Gastrocnemius medialis (tissue), 4 donors: Measurements from ENCODE around the gene FRMPD3. TPM values are rescaled to one million over a fixed set of nuclear protein-coding genes. Genes with fewer than 3 reads are reported as not detected.
"Not testable (repeated sequence)": the region's sequence is repeated elsewhere in the genome, so short reads cannot be mapped to it uniquely, and the experiment has no call there.

ENCODE experiments used
- ATAC-seq, 2 donors: fragments of 150-250 bp; one replicate each; pipeline ENCODE4 v1.9.1; 2016
- DNase-seq, 2 donors: peaks; one replicate each; pipeline ENCODE4 v3.0.0-alpha.2; 2019
- H3K27ac ChIP-seq, 4 donors: fragments of 200-600 bp; sonication (generic); 1 replicate in 1 of 4; 2 replicates in 3 of 4; pipeline ENCODE4 v1.5.1; 2016 to 2018; ENCODE audit warnings: mild to moderate bottlenecking in 2 of 4, moderate library complexity in 1 of 4
- H3K27me3 ChIP-seq, 3 donors: fragments of 200-600 bp; sonication (generic) in 2 of 3; 1 replicate in 1 of 3; 2 replicates in 2 of 3; pipeline versions ENCODE4 v1.5.1 to v1.6.0; 2016 to 2019; ENCODE audit warnings: mild to moderate bottlenecking in 1 of 3, moderate library complexity in 1 of 3
- H3K36me3 ChIP-seq, 2 donors: fragments of 200-600 bp; sonication (generic) in 1 of 2; one replicate each; pipeline ENCODE4 v1.5.1; 2017 to 2018
- H3K4me1 ChIP-seq, 2 donors: fragments of 200-600 bp; sonication (generic) in 1 of 2; one replicate each; pipeline ENCODE4 v1.5.1; 2016 to 2017; ENCODE audit warnings: mild to moderate bottlenecking in 2 of 2
- H3K4me3 ChIP-seq, 4 donors: fragments of 200-600 bp; sonication (generic) in 3 of 4; 1 replicate in 1 of 4; 2 replicates in 3 of 4; pipeline ENCODE4 v1.5.1; 2016 to 2019; ENCODE audit warnings: mild to moderate bottlenecking in 2 of 4
- H3K9me3 ChIP-seq, 3 donors: fragments of 200-600 bp; sonication (generic) in 2 of 3; 1 replicate in 1 of 3; 2 replicates in 2 of 3; pipeline ENCODE4 v1.5.1; 2016 to 2019
- CTCF ChIP-seq, 5 experiments: fragments of 450-650 bp in 3 of 5; fragments of 200-600 bp in 2 of 5; sonication (generic) in 2 of 5; IDR thresholded peaks in 4 of 5; conservative IDR thresholded peaks in 1 of 5; 1 replicate in 4 of 5; 2 replicates in 1 of 5; pipeline ENCODE4 v1.5.1; 2016 to 2019; ENCODE audit warnings: antibody characterized with exemption in 5 of 5, mild to moderate bottlenecking in 3 of 5, moderate library complexity in 3 of 5
- POLR2A ChIP-seq, 2 donors: fragments of 450-650 bp; IDR thresholded peaks; one replicate each; pipeline ENCODE4 v1.6.1; 2017; ENCODE audit warnings: antibody characterized with exemption in 2 of 2, mild to moderate bottlenecking in 2 of 2, moderate library complexity in 2 of 2
- in situ Hi-C, 4 donors: fragments of 200-750 bp; cut with MboI; loops; one replicate each; pipeline versions ENCODE4 v1.15.0 to v1.8.0; 2017; ENCODE audit warnings: low sequenced_read_pairs in 4 of 4
- intact Hi-C: fragments of 100-400 bp; cut with DNase I; formaldehyde crosslinking; loops from one replicate; pipeline ENCODE4 v1.15.1; 2023; ENCODE audit warnings: low total_unique reads
- total RNA-seq, 4 donors: library from RNA; depleted of rRNA; stranded (reverse); fragments of >200 nt; gene quantifications; one replicate each; pipeline versions ENCODE4 v1.1.0 to v1.2.3, GENCODE V29; 2016

The FRMPD3 gene
- total RNA-seq, 4 donors from 2014 or later = not detected

GRCh38 chrX:107470971-107471370, 21.5 kb downstream of the FRMPD3 start:
- no peak for TF ChIP-seq CTCF (IDR thresholded peaks at IDR 0.05 in 4 of 5, conservative IDR thresholded peaks at IDR 0.05 in 1 of 5)
- TF ChIP-seq POLR2A (IDR thresholded peaks at IDR 0.05) = no peak
- no peak overlapping the region for H3K27ac ChIP-seq
- no peak overlapping the region for H3K4me3 ChIP-seq
- intact Hi-C loops (no loop called here), in situ Hi-C loops (no loop called here)
- DNase-seq (no peak), ATAC-seq (no peak)
- no peaks in the 10 kb centered on the region for H3K4me1 ChIP-seq
- no peaks in the 10 kb centered on the region for H3K36me3 ChIP-seq
- no peaks in the 10 kb centered on the region for H3K9me3 ChIP-seq
- H3K27me3 ChIP-seq = no peaks in the 10 kb centered on the region

- H3K27ac ChIP-seq, H3K27me3 ChIP-seq, ATAC-seq, intact Hi-C loops, in situ Hi-C loops, H3K36me3 ChIP-seq, DNase-seq, H3K9me3 ChIP-seq, H3K4me3 ChIP-seq, H3K4me1 ChIP-seq: not testable (repeated sequence)
Measured at GRCh38 chrX:107471420-107471819, 22.0 kb downstream of the FRMPD3 start.

- H3K36me3 ChIP-seq = no peaks in the 10 kb centered on the region
- intact Hi-C loops = no loop called here
- no peak for DNase-seq
- no peaks in the 10 kb centered on the region for H3K4me1 ChIP-seq
- ATAC-seq = no peak
- no peak overlapping the region for H3K27ac ChIP-seq
- H3K27me3 ChIP-seq = peaks cover 0 to 3% (median 0%) of the 10 kb centered on the region in 3 donors
- H3K4me3 ChIP-seq = no peak overlapping the region
- H3K9me3 ChIP-seq = no peaks in the 10 kb centered on the region
- TF ChIP-seq CTCF (IDR thresholded peaks at IDR 0.05 in 4 of 5, conservative IDR thresholded peaks at IDR 0.05 in 1 of 5) (no peak), POLR2A (IDR thresholded peaks at IDR 0.05) (no peak)
- in situ Hi-C loops = no loop called here
Measured at GRCh38 chrX:107477406-107477805, 28.0 kb downstream of the FRMPD3 start.

- no peaks in the 10 kb centered on the region for H3K36me3 ChIP-seq
- H3K27me3 ChIP-seq = peaks cover 0 to 4% (median 3%) of the 10 kb centered on the region in 3 donors
- no peak overlapping the region for H3K27ac ChIP-seq
- ATAC-seq (no peak), DNase-seq (no peak)
- no peak for TF ChIP-seq POLR2A (IDR thresholded peaks at IDR 0.05)
- no peak for TF ChIP-seq CTCF (IDR thresholded peaks at IDR 0.05 in 4 of 5, conservative IDR thresholded peaks at IDR 0.05 in 1 of 5)
- in situ Hi-C loops (no loop called here), intact Hi-C loops (no loop called here)
- no peak overlapping the region for H3K4me3 ChIP-seq
- no peaks in the 10 kb centered on the region for H3K4me1 ChIP-seq
- H3K9me3 ChIP-seq = no peaks in the 10 kb centered on the region
Measured at GRCh38 chrX:107480272-107480671, 30.8 kb downstream of the FRMPD3 start.

GRCh38 chrX:107482046-107482445, 32.6 kb downstream of the FRMPD3 start:
- TF ChIP-seq POLR2A (IDR thresholded peaks at IDR 0.05) (no peak), CTCF (IDR thresholded peaks at IDR 0.05 in 4 of 5, conservative IDR thresholded peaks at IDR 0.05 in 1 of 5) (no peak)
- DNase-seq = no peak

More at GRCh38 chrX:107482046-107482445, 32.6 kb downstream of the FRMPD3 start:
- Histone ChIP-seq H3K36me3 (no peaks in the 10 kb centered on the region), H3K27me3 (peaks cover 0 to 4% (median 3%) of the 10 kb centered on the region in 3 donors), H3K4me3 (no peak overlapping the region), H3K27ac (no peak overlapping the region), H3K4me1 (no peaks in the 10 kb centered on the region), H3K9me3 (no peaks in the 10 kb centered on the region)
- no peak for ATAC-seq
- intact Hi-C loops = no loop called here
- in situ Hi-C loops = no loop called here
